ENCODE data around the gene PTK6. TPM values are rescaled to one million over a fixed set of nuclear protein-coding genes. Genes with fewer than 3 reads are reported as not detected.

Gene PTK6
- total RNA-seq, 1 donor from 2014 or later, result 0.11 TPM

GRCh38 chr20:63536241-63536977 lies 767 bp downstream of the PTK6 start:
- intact Hi-C loops (cut with DNase I), result loop anchor here (5.0 kb wide), 2 partner anchors 76 to 326 kb away; partner anchors contain the start of gene ABHD16B
- ATAC-seq (no peak), DNase-seq (ENCODE audit: missing footprints) (peak; percentile 53)

DNA sequence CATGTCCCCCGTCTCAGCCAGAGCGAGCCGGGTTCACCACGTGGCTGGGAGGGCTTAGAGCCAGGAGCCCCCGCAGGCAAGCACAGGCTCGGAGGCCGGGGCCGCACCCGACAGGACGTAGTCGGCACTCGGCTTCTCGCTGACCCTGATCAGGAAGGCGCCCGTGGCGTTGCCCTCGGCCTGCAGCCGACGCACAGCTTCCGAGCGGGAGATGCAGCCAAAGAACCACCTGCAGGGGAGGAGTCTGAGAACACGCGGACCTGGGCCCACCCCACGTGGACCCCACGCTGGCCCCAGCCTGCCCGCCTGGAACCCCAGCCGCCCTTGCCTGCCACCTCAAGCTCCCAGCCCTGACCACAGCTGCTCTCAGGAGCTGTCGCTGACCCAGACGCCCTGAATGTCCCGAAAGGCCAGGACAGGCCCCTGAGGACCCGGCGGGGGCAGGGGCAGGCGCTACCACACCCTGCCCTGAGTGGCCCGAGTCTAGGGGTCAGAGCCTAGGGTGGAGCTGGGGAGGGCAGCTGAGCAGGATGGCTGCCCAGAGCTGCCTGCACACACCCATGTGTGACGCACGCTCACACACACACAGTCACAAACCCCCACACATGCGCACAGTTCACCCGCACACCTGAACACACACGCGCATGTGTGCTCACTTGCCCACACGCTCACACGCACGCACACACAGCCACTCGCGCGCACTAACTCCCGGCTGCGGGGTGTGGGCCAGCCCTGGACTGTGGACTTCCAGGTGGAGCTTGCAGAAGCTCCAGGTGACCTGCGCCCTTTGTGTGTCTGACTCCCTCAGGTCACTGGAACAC lies 2.1 kb downstream of the PTK6 start:
- ATAC-seq (no peak), DNase-seq (ENCODE audit: missing footprints) (peak; percentile 66)
- intact Hi-C loops (cut with DNase I), result loop anchor here (5.0 kb wide), 2 partner anchors 77 to 327 kb away; partner anchors contain the start of gene ABHD16B

- intact Hi-C loops (cut with DNase I), result no loop called here
- DNase-seq (ENCODE audit: missing footprints) (peak; percentile 28), ATAC-seq (no peak)
These were observed 2.7 kb downstream of the PTK6 start for GRCh38 chr20:63534427-63534830.

GRCh38 chr20:63533871-63534393 lies 3.2 kb downstream of the PTK6 start:
- DNase-seq (ENCODE audit: missing footprints) (peak; percentile 58), ATAC-seq (no peak)
- intact Hi-C loops (cut with DNase I), result no loop called here

DNA sequence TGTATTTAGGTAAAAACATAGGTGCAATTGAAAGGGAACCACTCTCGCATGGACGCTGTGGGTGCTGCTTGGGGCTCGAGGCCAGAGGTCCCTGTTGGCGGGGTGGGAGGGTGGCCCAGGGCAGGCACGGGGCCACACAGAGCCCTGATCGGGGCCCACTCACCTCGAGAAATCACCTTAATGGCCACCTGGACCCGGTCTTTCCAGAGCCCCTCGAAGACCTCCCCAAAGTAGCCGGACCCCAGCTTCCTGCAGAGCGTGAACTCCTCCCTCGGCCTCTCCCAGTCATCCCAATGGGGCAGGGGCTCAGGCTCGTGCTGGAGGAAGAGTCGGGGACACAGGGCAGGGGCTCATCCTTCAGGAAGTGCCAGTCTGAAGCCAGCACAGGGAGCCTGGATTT lies 3.8 kb downstream of the PTK6 start:
- ATAC-seq (no peak), DNase-seq (ENCODE audit: missing footprints) (no peak)
- intact Hi-C loops (cut with DNase I), result no loop called here

- peak; percentile 62 for DNase-seq (ENCODE audit: missing footprints)
- intact Hi-C loops (cut with DNase I), result no loop called here
- no peak for ATAC-seq
These were observed 4.7 kb downstream of the PTK6 start for GRCh38 chr20:63532449-63532971.

- intact Hi-C loops (cut with DNase I), result no loop called here
- DNase-seq (ENCODE audit: missing footprints) (peak; percentile 30), ATAC-seq (no peak)
These were observed 5.3 kb downstream of the PTK6 start for GRCh38 chr20:63531686-63532448.

DNA sequence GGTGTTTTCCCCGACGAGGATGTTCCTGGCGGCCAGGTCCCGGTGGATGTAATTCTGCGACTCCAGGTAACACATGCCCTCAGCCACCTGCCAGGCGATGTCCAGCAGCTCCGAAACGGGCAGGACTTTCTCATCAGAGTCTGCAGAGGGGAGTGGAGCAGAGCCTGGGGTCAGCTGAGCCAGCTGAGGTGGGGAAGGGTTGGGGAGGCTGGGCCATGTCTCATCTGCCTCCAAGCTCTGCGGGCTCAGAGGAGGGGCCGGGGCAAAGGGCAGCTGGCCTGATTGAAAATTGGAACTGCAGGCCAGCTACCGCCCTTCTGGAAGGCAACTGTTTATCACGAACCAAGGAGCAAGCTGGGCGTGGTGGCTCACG lies 6.4 kb downstream of the PTK6 start:
- intact Hi-C loops (cut with DNase I), result no loop called here
- peak; percentile 44 for DNase-seq (ENCODE audit: missing footprints)
- ATAC-seq, result no peak

- ATAC-seq (no peak), DNase-seq (ENCODE audit: missing footprints) (peak; percentile 60)
- intact Hi-C loops (cut with DNase I), result no loop called here
These were observed 7.1 kb downstream of the PTK6 start for GRCh38 chr20:63529861-63530787.

GRCh38 chr20:63529180-63529860 lies 7.9 kb downstream of the PTK6 start:
- intact Hi-C loops (cut with DNase I), result no loop called here
- DNase-seq (ENCODE audit: missing footprints) (peak; percentile 44), ATAC-seq (no peak)

DNA sequence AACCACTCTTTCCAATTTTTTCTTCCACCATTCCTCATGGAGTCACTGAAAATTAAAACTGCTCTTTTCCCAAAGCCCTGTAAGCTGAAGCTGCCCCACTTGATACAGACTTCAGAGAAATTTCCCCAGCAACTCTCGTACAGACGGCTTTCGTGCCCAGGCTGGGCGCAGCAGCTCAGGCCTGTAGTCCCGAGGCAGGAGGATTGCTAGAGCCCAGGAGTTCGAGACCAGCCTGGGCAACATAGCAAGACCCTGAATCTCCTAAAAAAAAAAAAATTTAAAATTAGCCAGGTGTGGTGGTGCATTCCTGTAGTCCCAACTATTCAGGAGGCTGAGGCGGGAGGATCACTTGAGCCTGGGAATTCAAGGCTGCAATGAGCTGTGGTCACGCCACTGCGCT lies 10.0 kb downstream of the PTK6 start:
- intact Hi-C loops (cut with DNase I), result no loop called here

DNA sequence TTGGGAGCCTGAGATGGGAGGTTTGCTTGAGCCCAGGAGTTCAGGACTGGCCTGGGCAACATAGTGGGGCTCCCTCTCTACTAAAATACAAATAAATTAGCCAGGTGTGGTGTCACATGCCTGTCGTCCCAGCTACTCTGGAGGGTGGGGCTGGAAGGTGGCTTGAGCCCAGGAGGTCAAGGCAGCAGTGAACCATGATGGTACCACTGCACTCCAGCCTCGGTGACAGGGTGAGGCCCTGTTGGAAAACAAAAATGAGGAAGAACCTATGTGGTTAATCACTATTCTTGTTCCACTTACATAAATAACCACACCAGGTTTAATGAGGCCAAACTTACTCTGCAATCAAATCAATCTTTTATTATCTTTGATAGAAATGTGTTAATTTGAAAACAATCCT lies 11.2 kb downstream of the PTK6 start:
- intact Hi-C loops (cut with DNase I), result no loop called here
- ATAC-seq, result no peak
- DNase-seq (ENCODE audit: missing footprints), result peak; percentile 13

More for the DNA sequence above, 10.0 kb downstream of the PTK6 start:
- ATAC-seq (no peak), DNase-seq (ENCODE audit: missing footprints) (peak; percentile 21)

DNA sequence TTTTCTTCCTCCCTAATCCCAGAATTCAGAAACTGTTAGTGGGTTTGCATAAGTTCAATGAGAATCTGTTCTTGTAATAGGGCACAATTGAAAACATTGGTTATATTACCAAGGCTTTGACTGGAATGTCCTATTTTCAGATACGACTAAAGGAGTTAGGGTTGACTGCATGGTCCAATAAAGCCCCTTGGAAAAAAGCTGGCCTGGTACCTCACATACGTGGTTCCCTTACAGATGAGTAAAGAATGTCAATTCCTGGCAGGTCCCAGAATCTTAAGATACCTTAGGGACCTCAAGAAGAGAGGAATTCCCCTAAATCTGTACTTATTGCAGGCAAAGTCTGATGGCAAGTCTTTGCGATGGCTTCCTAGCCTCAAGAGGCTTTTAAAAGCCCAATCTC lies 12.0 kb downstream of the PTK6 start:
- no peak for ATAC-seq
- intact Hi-C loops (cut with DNase I), result no loop called here
- DNase-seq (ENCODE audit: missing footprints), result no peak

DNA sequence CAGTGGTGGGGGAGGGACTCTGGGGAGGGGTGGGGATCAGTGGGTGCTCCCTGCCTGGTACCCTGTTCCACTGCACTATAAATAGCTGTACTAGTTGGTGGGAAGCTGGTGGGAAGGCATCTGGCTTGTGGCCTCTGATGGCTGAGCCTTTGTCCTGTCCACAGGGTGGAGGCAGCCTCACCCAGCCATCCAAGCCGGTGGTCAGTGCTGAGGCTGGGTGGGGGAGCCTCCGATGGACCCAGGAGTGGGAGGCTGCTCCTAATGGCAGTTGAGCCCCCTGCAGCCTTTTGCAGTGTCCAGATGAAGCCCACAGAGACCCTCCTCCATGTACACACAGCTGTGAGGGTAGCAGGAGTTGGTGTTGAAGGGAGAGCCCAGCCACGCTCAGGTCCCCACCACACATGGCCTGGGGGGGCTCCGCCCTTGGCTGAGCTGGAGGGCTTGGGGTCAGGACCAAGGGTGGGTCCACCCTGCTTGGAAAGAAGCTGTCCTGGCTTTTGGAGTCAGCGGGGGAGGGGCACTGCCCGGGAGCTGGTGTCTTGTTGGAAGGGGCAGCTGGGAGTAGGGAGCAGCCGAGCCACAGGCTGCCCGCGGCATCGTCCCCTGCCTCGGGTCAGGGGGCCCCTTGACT lies 14.1 kb downstream of the PTK6 start:
- peak; percentile 51 for DNase-seq (ENCODE audit: missing footprints)
- intact Hi-C loops (cut with DNase I), result no loop called here
- ATAC-seq, result no peak

- peak; percentile 41 for DNase-seq (ENCODE audit: missing footprints)
- ATAC-seq, result no peak
- intact Hi-C loops (cut with DNase I), result no loop called here
These were observed 14.9 kb downstream of the PTK6 start for GRCh38 chr20:63522091-63522868.

DNA sequence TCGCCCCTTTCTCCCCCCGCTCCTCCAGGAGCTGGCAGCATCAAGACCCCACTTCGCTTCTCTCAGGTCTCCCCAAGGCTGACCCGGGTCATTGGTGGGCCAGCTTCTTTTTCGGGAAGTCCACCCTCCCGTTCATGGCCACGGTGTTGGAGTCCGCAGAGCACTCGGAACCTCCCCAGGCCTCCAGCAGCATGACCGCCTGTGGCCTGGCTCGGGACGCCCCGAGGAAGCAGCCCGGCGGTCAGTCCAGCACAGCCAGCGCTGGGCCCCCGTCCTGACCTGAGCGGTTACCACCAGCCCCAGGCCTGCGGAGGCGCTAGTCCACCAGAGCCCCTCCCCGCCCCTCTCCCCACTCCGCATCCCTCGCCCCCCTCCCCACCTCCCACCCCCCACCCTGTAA lies 15.6 kb downstream of the PTK6 start:
- intact Hi-C loops (cut with DNase I), result loop anchor here (2.0 kb wide), 1 partner anchor 79 kb away; no protein-coding TSS in a partner anchor
- DNase-seq (ENCODE audit: missing footprints) (no peak), ATAC-seq (no peak)

Measured in Right ventricle myocardium inferior (tissue), 1 donor.